Dermis lymphatic vessel endothelial cell (primary cell): ENCODE results near the gene TCEAL9. TPM values are rescaled to one million over a fixed set of nuclear protein-coding genes. Genes with fewer than 3 reads are reported as not detected.

ENCODE experiments used
- total RNA-seq: library from RNA; depleted of rRNA; stranded (reverse); fragments of >200 nt; gene quantifications from 2 replicates; pipeline ENCODE4 v1.2.1, GENCODE V29; 2014

Gene TCEAL9
- 76.1 and 76.7 TPM in 2 replicates for total RNA-seq

GRCh38 chrX:103356130-103356798, at the start of gene TCEAL9:
Gene TCEAL9, plus strand, starts transcription at chrX:103356506. Its CDS starts 1,179 bp downstream, at chrX:103357685.

DNA sequence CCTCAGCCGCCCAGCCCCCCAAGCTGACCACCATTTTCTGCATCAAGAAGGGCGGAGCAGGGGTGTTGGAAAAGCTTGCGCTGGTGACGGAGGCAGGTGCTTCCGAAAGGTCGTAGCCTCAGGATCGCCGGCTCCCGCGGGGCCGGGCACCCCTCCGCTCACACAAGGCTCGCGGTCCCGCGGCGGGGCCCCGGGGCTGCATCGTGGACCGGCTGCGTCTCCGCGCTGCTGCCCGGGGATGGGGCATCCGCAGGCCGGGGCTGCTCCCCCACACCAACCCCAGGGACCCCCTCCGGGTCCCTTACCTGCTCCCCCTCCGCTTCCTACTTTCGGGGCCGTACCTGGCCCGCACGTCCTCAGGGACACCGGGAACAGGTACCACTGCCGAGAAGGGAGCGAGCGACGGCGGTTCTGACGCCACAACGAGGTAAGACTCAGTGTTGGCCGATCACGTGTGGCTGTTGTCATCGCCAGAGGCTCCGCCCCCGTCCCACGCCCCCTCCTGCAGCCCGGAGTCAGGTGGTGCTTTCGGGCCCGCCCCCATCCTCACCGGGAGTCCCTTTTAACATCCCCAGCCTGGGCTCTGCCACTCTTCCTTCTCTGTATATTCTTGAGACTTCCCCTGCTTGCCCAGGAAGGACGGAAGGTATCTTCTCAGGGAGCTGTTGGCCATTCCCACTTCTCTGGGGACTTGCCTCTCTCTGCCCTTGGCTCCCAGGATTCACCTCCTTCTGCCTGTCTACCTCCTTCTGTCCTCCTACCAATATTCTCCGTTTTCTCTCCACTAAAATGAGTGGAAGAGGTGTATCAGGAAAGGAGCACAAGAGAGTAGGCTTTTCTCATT, 45.5 kb upstream of the TCEAL9 start, which contains the start of gene BEX2:
Gene BEX2 (minus strand): TSS at position 436 of the 844 bp plus-strand sequence. CDS start 1,014 bp downstream, outside the sequence.

DNA sequence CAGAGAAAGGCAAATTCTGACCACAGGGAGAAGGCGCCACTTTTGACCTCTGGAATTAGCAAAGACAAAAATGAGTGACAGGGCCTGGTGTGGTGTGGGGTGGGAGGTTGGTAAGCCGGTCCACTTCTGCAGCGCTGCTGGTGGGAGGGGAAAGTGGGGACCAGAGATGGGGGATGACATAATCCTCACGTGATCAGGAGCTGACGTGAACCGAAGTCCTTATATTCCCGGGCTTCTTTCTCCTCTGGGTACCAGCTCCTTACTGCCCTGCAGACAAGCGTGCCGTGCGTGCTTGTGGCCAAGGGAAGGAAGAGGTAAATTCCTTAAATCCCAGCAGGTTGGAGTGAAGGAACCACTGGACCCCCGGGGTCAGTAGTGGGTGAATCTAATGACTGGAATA, 26.3 kb upstream of the TCEAL9 start, which contains the start of gene TCEAL7:
Gene TCEAL7 (plus strand): TSS at position 249 of the 400 bp plus-strand sequence. CDS start 1,165 bp downstream, outside the sequence.

GRCh38 chrX:103376118-103376978, 20.0 kb downstream of the TCEAL9 start, which contains the start of gene BEX3:
Gene BEX3, plus strand, starts transcription at chrX:103376538. Its CDS starts 984 bp downstream, at chrX:103377522.

Other genes with a start within 250 kb of the TCEAL9 start
- gene BEX4, start 141.4 kb upstream of the TCEAL9 start, total RNA-seq: 26.5 and 31.6 TPM in 2 replicates
- gene TCEAL8, start 101.4 kb upstream of the TCEAL9 start, total RNA-seq: 68.8 and 88.4 TPM in 2 replicates
- gene TCEAL5, start 79.8 kb upstream of the TCEAL9 start, total RNA-seq: not detected in 2 replicates
- 1.3 and 4.4 TPM in 2 replicates for gene BEX2, start 45.5 kb upstream of the TCEAL9 start, total RNA-seq
- 0.11 TPM in 1 of 2 replicates, not detected in the other for gene TCEAL7, start 26.3 kb upstream of the TCEAL9 start, total RNA-seq
- 201 and 209 TPM in 2 replicates for gene BEX3, start 20.0 kb downstream of the TCEAL9 start, total RNA-seq
- under 0.01 TPM in 2 replicates for gene RAB40A, start 163.0 kb downstream of the TCEAL9 start, total RNA-seq
- 30.7 and 49.6 TPM in 2 replicates for gene TCEAL4, start 229.0 kb downstream of the TCEAL9 start, total RNA-seq